HG03108 (cell line): ENCODE measurements around the gene AIDA.

Experiments used
- ATAC-seq: cut with Tn5 transposase; IDR thresholded peaks from one replicate; pipeline ENCODE4 v1.9.1; 2021; ENCODE audit warnings: moderate library complexity; ENCODE audit not compliant: unreplicated experiment

Gene AIDA

DNA sequence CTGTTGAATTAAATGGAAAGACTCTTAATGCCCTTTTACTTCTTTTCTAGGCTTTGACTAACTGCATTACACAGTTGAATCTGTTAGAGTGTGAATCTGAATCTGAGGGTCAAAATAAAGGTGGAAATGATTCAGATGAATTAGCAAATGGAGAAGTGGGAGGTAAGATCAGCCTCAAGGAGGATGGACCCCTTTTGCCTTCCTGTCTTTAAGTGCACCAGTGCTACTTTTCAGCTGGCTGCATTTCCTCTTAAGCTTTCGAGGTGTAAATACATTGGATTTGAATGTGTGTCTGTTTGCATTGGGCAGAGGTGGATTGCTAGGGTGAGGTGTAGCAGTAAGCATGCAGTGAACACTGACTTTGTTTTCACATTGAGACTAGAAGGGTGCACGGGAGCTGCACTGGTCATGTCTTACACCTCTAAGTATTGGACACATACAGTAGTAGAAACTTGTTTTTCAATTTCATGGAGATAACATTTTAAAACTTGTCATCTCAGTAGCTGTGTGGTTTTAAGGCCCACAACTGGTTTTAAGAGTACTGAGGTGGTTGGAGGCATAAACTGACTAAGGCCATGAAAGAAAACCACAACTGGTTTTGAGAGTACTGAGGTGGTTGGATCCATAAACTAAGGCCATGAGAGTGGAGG, 59.0 kb downstream of the AIDA start:
- peak; percentile 49 for ATAC-seq

DNA sequence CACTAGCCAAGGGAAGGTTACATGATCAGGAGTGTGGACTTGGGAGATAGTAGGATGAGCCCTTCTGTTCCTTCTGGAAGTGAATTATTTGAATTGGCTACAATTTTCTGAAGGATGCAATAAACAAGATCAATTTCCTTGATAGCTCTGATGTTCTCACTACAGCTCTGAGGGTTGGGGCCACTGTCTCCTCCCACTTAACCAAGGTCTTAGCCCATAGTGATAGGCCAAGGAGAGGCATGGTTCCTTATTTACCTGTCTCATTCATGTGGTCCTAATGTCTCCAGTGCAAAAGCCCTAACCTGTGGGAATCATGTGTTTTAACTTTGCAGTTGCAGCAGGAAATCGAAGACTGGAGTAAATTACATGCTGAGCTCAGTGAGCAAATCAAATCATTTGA, 59.6 kb downstream of the AIDA start:
- no peak for ATAC-seq

DNA sequence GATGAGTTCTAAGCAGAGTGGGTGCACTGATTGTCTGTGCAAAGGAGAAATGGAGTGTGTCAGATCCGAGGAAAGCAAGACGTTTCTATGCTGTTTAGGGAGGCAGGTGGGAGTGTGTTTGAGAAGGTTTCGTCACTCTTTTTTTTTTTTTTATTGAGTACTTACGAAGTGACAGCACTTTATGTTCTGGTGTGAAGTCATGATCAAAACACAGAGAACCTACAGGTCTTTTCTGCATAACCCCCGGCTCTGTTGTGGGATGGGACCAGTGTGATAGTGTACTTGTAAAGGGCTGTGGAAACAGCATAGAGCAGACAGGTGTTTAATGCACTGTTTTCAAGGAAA, 67.7 kb downstream of the AIDA start:
- no peak for ATAC-seq

DNA sequence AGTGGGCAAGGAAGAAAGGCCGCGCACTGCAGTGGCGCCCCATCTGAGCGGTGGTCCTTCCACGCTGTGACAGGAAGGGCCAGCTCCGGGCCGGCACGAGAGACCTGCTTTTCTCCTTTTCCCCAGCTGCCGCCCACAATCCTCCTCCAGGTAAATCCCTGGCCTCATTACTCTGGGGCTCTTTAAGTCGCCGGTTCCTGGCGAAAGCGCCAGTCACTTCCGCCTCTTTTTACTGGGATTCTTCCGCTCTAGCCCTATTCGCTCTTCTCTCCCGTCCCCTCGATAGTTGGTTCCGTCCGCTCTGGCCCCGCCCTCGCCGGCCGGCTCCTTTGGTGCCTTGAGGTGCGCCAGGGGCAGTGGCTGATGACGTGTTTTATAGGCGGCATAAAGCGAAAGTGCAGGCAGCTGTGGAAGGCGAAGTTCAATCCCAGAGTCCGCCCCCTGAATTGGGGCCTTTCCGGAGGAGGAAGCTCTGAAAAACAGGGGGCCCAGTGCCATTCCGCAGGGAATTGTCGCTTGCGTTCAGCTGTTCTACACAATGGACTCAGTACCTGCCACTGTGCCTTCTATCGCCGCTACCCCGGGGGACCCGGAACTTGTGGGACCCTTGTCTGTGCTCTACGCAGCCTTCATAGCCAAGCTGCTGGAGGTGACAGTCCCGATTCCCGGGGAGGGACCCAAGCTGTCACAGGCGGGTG, 68.2 kb downstream of the AIDA start:
- ATAC-seq = peak; percentile 98

DNA sequence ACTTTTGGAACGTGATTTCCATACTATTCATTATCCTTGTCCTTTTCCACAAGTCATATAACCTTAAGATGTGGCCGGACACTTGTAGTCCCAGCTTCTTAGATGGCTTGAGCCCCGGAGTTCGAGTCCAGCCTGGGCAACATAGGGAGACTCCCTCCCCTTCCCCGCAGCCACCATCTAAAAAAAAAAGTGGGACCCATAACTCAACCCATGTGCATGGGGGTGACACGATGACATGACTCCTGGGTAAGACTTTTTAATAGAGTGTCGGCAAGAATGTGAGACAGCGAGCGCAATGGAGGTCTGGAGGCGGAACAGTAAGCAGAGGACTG, 68.7 kb downstream of the AIDA start:
- no peak for ATAC-seq

DNA sequence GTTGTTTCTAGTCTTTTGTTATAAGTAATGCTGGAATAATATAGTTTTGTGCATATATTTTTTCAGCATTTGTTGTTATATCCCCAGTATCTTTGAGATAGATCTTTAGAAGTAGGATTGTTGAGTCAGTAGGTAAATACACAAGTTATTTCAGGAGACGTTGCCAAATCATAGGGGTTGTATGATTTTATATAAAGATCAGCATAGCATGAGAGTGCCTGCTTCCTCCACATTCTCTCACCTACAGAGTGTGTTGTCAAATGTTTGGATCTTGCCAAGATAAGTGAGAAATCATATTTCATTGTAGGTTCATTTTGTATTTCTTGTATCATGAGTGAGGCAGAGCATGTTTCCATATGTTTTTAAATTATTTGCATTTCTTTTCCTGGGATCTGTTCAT, 69.8 kb downstream of the AIDA start:
- no peak for ATAC-seq

DNA sequence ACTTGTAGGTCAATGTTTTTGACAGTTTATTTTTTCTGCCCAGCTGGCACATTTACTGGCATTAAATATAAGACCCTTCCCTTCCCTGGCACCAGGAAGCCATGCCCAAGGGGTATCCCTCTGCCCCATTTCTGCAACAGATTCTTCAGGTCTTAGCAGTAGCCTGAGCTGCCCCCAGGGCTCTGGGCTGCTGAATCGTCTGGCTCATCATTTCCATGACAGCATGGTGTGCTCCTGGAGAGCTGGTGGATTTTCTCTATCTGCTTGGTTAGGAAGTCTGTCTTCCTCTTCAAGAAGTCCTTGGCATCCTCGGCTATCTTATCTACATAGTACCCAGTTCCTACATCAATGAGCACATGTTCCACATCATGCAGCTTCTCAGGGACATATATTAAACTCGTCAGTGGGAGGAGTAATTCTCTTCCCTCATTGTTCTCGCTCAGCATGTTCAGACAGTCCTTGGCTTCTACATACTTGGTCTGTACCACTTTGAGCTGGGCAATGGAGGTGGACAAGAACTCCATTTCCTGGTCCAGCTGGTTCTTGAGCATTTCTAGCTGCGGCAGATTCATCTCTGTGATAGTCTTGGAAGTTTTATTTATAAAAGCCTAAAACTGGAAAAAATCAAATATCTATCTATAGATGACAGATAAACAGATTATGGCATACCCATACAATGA, 70.9 kb downstream of the AIDA start:
- ATAC-seq = no peak

DNA sequence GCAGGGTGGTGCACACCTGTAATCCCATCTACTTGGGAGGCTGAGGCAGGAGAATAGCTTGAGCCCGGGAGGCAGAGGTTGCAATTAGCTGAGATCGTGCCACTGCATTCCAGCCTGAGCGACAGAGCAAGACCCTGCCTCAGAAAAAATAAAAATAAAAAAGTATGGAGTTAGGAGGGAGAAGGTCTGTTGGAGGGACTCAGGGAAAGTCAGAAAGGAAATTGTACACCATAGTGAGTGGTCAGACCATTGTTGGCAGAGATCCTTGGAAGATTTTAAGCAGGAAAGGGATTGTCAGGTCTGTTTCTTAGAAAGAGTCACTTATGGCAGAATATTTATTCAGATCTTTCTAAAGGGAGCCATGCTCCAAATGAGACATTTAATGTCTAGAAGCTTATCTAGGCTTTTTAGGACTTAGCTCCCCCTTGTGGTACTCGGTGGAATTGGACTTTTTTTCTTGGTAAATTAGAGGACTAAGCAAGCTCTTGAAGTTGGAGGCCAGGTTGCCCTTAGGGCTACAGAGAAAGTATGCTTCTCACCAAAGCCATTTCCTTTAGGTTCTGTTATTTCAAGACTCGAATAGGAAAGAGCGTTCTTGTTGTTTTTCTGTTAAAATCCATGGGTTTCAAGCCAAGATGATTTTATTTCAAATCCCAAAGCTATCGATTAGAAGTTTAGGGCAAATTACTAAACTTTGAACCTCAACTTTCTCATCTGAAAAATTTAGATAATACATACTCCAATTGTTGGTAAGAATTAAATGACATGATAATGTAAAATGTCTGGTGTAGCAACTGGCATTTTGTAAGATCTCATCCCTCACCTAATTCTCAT, 77.9 kb downstream of the AIDA start:
- ATAC-seq = peak; percentile 87

DNA sequence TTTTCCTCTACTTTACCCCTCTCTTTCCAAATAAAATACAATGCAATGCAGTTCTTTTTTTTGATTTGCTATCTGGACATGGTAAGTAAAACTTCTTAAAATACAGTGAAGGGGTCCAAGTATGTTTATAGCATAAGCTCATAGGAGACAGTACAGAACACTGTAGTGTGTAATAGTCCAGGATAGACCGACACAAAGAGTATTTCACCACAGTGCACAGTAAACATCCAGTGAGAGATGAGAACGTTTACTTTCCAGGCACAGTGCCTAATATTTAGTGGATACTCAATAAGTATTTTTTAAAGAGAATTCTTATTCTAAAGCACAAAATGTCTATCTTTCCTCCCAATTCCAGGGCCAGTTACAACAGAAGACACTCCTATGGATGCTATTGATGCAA, 79.5 kb downstream of the AIDA start:
- ATAC-seq = no peak

DNA sequence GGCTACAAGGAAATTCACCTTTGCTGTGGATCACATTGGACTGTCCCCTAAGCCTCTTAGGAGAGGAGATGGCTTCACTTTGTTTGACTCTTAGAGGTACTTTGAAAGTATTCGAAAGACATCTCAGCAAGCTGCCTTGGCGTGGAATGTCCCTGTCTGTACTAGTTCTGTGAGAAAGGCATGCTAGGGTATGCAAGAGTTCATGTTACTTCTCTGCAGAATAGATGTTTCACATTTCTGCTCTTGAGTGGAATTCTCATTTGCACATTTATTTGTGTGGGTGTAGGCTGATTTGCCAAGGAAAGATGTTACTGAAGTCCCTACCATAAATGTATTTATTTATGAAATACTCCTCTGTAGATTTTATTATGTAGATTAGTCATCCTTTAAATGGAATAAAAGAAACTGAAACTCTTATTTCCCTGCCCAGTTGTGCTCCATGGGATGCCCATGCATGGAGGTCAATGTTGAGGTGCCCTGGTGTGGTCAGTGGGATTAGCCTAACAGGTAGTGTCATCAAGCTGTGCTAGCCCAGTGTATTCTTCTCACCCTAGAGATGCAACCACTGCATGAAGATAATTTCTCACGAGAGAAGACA, 80.6 kb downstream of the AIDA start:
- ATAC-seq = no peak

DNA sequence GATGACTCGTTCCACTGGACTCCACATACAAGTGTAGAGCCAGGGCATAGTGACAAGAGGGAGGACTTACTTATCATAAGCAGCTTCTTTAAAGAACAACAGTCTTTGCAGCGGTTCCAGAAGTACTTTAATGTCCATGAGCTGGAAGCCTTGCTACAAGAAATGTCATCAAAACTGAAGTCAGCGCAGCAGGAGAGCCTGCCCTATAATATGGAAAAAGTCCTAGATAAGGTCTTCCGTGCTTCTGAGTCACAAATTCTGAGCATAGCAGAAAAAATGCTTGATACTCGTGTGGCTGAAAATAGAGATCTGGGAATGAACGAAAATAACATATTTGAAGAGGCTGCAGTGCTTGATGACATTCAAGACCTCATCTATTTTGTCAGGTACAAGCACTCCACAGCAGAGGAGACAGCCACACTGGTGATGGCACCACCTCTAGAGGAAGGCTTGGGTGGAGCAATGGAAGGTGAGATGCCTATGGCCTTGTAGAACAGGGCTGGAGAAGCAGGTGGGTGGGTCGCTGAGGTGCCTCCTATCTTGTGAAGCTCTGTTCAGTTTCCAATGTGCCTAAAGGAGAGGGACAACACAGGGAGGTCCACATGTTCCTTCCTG, 82.3 kb downstream of the AIDA start:
- ATAC-seq = no peak

DNA sequence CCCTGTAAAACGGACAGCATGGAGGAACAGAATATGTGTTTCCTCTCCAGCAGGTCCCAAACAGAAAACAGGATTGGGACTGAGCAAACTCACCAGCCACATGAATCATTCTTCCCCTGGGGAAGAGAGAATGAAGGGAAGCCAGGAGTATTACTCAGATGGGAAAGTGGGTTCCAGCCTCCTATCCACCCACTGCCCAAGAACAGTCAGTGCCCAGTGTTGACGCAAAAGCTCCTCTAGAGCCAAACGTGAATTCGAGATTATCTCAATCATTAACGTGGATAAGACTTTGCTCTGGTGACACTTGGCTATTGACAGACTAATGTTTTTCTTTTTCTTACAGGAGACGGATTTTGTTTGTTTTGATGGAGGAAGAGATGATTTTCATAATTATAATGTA, 85.1 kb downstream of the AIDA start:
- ATAC-seq = no peak

DNA sequence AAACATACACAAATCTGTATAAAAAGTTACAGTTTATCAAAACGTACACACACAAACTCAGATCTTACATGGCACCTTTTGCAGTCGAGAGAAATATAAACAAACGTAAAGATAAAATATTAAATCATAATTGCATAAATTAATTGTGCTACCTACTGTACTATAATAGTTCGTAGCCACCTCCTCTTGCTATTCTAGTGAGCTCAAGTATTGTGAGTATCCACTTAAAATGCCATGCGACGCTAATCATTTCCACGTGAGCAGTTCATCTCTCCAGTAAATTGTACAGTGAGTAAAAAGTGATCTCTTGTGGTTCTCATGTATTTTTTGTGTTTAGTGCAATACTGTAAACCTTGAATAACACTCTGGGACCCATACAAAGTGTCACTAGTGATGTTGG, 88.1 kb downstream of the AIDA start:
- ATAC-seq = no peak

DNA sequence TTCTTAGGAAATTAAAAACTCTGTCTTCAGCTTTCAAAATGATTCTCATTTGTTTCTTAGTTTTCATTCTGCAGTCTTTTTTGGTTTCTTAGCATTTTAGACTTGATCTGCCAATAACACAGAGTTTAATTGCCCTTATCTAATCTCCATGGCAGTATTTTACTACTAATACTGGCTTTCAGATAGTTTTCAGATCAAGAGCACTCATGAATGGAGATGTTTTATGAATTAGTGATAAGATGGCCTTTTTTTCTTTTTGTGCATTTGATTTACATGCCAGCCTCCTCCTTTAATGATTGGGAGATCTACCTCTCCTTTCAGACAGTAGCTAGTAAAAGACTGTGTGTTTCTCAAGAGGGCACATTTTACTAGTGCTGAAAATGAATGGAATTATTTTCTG, 88.8 kb downstream of the AIDA start:
- no peak for ATAC-seq

DNA sequence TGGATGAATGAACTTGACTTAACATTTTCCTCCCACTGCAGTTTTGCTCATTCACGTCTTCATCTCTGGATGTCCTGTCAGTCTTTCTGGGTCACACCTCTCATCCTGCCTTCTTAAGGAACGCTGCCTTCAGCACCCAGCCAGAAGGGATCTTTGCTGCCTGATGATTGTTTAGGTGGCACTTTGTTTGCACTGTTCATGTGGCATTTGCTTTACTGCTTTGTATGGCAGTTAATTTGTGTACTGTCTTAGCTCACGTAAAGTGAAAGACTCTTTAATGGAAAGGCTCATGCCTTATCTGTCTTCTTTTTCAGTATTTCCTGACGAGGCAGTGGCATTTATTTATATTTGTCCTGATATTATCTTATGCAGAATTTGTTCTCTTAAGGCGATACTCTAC, 89.5 kb downstream of the AIDA start:
- no peak for ATAC-seq

DNA sequence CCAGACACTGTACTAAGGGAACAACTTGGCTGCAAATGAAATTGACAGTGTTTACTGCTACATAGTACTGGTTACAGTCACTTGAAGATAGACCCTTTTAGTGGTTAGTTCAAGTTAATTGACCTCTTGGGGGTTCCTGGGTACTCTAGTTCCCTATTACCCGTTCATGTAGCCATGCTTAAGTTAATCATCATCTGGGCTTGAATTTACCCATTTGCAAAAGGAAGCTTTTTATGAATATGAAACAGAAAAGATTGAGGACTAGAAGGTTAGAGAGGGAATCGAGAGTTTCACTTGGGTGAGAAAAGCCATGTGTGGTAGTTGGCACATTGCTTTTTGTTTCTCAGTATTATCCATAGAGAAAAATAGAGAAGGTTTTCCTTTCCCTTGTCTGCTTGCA, 91.7 kb downstream of the AIDA start:
- peak; percentile 35 for ATAC-seq

DNA sequence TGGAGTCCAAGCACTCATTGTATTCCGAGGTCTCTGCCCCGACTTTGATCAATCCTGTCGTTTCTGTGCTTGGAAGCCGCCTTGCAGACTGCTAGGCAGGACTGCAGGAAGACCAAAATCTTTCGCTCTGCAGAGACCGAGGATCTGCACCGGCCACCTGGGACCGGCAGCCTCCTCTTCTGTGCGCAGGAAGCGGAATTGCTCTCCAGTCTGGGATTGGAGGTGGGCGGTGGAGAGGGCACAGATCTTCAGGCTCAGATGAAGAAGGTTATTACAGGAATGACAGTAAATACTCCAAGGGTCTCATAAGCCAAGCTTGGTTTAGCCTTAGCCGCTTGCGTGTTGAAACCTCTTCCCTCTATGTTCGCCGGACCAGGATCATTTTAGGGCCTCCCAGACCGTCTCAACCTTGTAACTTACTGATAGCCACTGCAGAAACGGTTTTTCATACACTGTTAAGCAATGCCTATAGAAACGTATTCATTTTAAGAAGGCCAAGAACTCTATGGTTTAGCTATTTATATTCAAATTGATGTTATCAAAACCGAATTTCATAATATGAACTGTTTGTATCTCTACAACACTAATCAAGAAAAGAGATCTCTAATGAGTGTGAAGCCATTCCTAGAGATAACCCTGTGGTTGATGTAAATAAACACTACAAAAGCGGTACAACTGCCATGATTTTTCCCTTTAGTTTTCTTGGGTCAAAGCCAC, 93.3 kb downstream of the AIDA start:
- ATAC-seq = no peak
